ENCODE measurements around the gene IQCH.

Gene IQCH
- long read RNA-seq, donor 1, result 0 reads
- long read RNA-seq, donor 2, result 0 reads
- long read RNA-seq, donor 3, result 0 reads
- long read RNA-seq, donor 4, result 0 reads
- long read RNA-seq, donor 5, result 0 reads
- long read RNA-seq, donor 6, partial matches to known transcripts, result 0 of 5 reads
- long read RNA-seq, donor 6, other reads (novel, unspliced or antisense), result 5 of 5 reads
- long read RNA-seq, donor 7, result 0 reads
- long read RNA-seq, donor 8, result 0 reads

- DNase-seq, result peak; percentile 93
These were observed at the start of gene IQCH, which contains the start of gene AAGAB for GRCh38 chr15:67254238-67255175. TSS of gene IQCH (plus strand) at chr15:67254786. CDS start at chr15:67254897, 111 bp downstream. TSS of gene AAGAB (minus strand) at chr15:67254661. CDS start at chr15:67254631, 30 bp downstream.

- DNase-seq, result no peak
These were observed 46.9 kb upstream of the IQCH start for GRCh38 chr15:67207555-67208207.

GRCh38 chr15:67208396-67208795 lies 46.2 kb upstream of the IQCH start:
- no peak for DNase-seq

GRCh38 chr15:67210555-67211168 lies 43.9 kb upstream of the IQCH start:
- DNase-seq, result no peak

GRCh38 chr15:67212684-67213367 lies 41.8 kb upstream of the IQCH start:
- DNase-seq, result no peak

GRCh38 chr15:67215102-67215501 lies 39.5 kb upstream of the IQCH start:
- no peak for DNase-seq

- DNase-seq, result no peak
These were observed 37.7 kb upstream of the IQCH start for GRCh38 chr15:67216859-67217258.

- no peak for DNase-seq
These were observed 36.2 kb upstream of the IQCH start for GRCh38 chr15:67218428-67218827.

GRCh38 chr15:67219288-67219687 lies 35.3 kb upstream of the IQCH start:
- no peak for DNase-seq

- no peak for DNase-seq
These were observed 29.7 kb upstream of the IQCH start for GRCh38 chr15:67224889-67225288.

- DNase-seq, result no peak
These were observed 29.2 kb upstream of the IQCH start for GRCh38 chr15:67225336-67225735.

- DNase-seq, result no peak
These were observed 27.2 kb upstream of the IQCH start for GRCh38 chr15:67227431-67227830.

GRCh38 chr15:67227846-67228245 lies 26.7 kb upstream of the IQCH start:
- no peak for DNase-seq

GRCh38 chr15:67228286-67228685 lies 26.3 kb upstream of the IQCH start:
- DNase-seq, result no peak

GRCh38 chr15:67230504-67230903 lies 24.1 kb upstream of the IQCH start:
- no peak for DNase-seq

GRCh38 chr15:67232591-67232990 lies 22.0 kb upstream of the IQCH start:
- no peak for DNase-seq

- no peak for DNase-seq
These were observed 14.1 kb upstream of the IQCH start for GRCh38 chr15:67240235-67241131.

GRCh38 chr15:67241132-67241855 lies 13.3 kb upstream of the IQCH start:
- no peak for DNase-seq

- DNase-seq, result no peak
These were observed 11.9 kb upstream of the IQCH start for GRCh38 chr15:67242708-67243111.

GRCh38 chr15:67244971-67245478 lies 9.6 kb upstream of the IQCH start:
- DNase-seq, result no peak
